ENCODE results near the gene KRT35. TPM values are rescaled to one million over a fixed set of nuclear protein-coding genes. Genes with fewer than 3 reads are reported as not detected.

Gene KRT35
- total and polyA plus RNA-seq, 2 experiments from 2014 or later: not detected

DNA sequence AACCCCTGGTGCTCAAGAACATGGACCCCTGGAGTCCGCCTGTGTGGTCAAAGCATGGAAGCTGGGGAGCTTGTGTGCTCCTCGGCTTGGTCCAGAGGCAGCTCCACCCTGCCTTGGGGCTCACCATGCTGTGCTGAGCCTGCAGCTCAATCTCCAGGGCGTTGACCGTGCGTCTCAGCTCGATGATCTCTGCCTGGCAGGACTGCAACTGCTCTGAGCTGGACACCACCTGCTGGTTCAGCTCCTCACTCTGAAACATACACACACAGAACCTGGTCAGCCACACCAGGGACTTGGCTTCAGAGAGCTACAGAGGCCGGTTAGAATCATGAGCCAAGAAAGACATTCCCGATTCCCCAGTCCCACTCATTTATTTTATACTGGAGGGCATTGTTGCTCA is 2.7 kb downstream of the KRT35 start:
- H3F3A ChIP-seq (ENCODE audit: insufficient read depth): no peaks in the 10 kb centered on the region
- H3K36me3 ChIP-seq (ENCODE audit: low read depth): no peaks in the 10 kb centered on the region
- no peak for TF ChIP-seq EZH2phosphoT487 (IDR thresholded peaks at IDR 0.05; ENCODE audit: insufficient read depth, low read depth)
- no peak for TF ChIP-seq EZH2 (IDR thresholded peaks at IDR 0.05; ENCODE audit: insufficient read depth, poor library complexity, severe bottlenecking)
- H3K27ac ChIP-seq: no peak overlapping the region
- no peaks in the 10 kb centered on the region for H3K79me2 ChIP-seq (ENCODE audit: insufficient read depth)
- in situ Hi-C loops (cut with MboI): no loop called here
- DNase-seq: no peak
- no peaks in the 10 kb centered on the region for H4K20me1 ChIP-seq (ENCODE audit: insufficient read depth)
- no peak overlapping the region for H3K4me2 ChIP-seq (ENCODE audit: unreplicated experiment)
- H2AFZ ChIP-seq: no peak overlapping the region
- H3K9me3 ChIP-seq (ENCODE audit: low read depth): no peaks in the 10 kb centered on the region
- no peaks in the 10 kb centered on the region for H3K9me2 ChIP-seq (ENCODE audit: insufficient read depth)
- H3K9ac ChIP-seq: no peak overlapping the region
- WGBS, 2 experiments (ENCODE audit: low coverage in 1 of 2, low lambda C conversion rate in 2 of 2, missing lambda C conversion rate in 2 of 2): 88 to 95% methylated on average over 8 of the region's 8 CpGs
- H3K4me3 ChIP-seq: no peak overlapping the region
- H3K4me1 ChIP-seq (ENCODE audit: insufficient read depth): no peaks in the 10 kb centered on the region
- H3K27me3 ChIP-seq (replicated peaks; ENCODE audit: insufficient read depth): no peaks in the 10 kb centered on the region

GRCh38 chr17:41476866-41477815 is 3.8 kb downstream of the KRT35 start:
- H3K4me3 ChIP-seq: no peak overlapping the region
- H3K79me2 ChIP-seq (ENCODE audit: insufficient read depth): no peaks in the 10 kb centered on the region
- WGBS, 2 experiments (ENCODE audit: low coverage in 1 of 2, low lambda C conversion rate in 2 of 2, missing lambda C conversion rate in 2 of 2): 81 to 83% methylated on average over 22 of the region's 22 CpGs

GRCh38 chr17:41475421-41475820 is 5.5 kb downstream of the KRT35 start:
- TF ChIP-seq EZH2phosphoT487 (IDR thresholded peaks at IDR 0.05; ENCODE audit: insufficient read depth, low read depth): no peak
- no peak for TF ChIP-seq EZH2 (IDR thresholded peaks at IDR 0.05; ENCODE audit: insufficient read depth, poor library complexity, severe bottlenecking)
- Histone ChIP-seq H3K27me3 (replicated peaks; ENCODE audit: insufficient read depth) (peaks cover 6% of the 10 kb centered on the region; the same call in 1 of the 2 replicates), H3F3A (ENCODE audit: insufficient read depth) (no peaks in the 10 kb centered on the region), H3K9ac (no peak overlapping the region), H3K9me2 (ENCODE audit: insufficient read depth) (no peaks in the 10 kb centered on the region), H3K4me3 (no peak overlapping the region), H3K4me1 (ENCODE audit: insufficient read depth) (no peaks in the 10 kb centered on the region), H4K20me1 (ENCODE audit: insufficient read depth) (no peaks in the 10 kb centered on the region), H3K36me3 (ENCODE audit: low read depth) (no peaks in the 10 kb centered on the region), H3K79me2 (ENCODE audit: insufficient read depth) (no peaks in the 10 kb centered on the region), H3K9me3 (ENCODE audit: low read depth) (peaks cover 2% of the 10 kb centered on the region), H3K27ac (no peak overlapping the region), H3K4me2 (ENCODE audit: unreplicated experiment) (no peak overlapping the region), H2AFZ (no peak overlapping the region)
- in situ Hi-C loops (cut with MboI): no loop called here
- no peak for DNase-seq
- WGBS, 2 experiments (ENCODE audit: low coverage in 1 of 2, low lambda C conversion rate in 2 of 2, missing lambda C conversion rate in 2 of 2): 72 to 87% methylated on average over 4 of the region's 4 CpGs

More at GRCh38 chr17:41476866-41477815, 3.8 kb downstream of the KRT35 start:
- H3K36me3 ChIP-seq (ENCODE audit: low read depth): no peaks in the 10 kb centered on the region
- no peaks in the 10 kb centered on the region for H3K9me3 ChIP-seq (ENCODE audit: low read depth)
- no peak overlapping the region for H3K27ac ChIP-seq
- TF ChIP-seq EZH2 (IDR thresholded peaks at IDR 0.05; ENCODE audit: insufficient read depth, poor library complexity, severe bottlenecking): no peak
- TF ChIP-seq EZH2phosphoT487 (IDR thresholded peaks at IDR 0.05; ENCODE audit: insufficient read depth, low read depth): no peak
- no peak overlapping the region for H2AFZ ChIP-seq
- H4K20me1 ChIP-seq (ENCODE audit: insufficient read depth): no peaks in the 10 kb centered on the region
- DNase-seq: no peak
- H3K27me3 ChIP-seq (replicated peaks; ENCODE audit: insufficient read depth): no peaks in the 10 kb centered on the region
- H3K4me2 ChIP-seq (ENCODE audit: unreplicated experiment): no peak overlapping the region
- in situ Hi-C loops (cut with MboI): no loop called here
- H3F3A ChIP-seq (ENCODE audit: insufficient read depth): no peaks in the 10 kb centered on the region
- no peaks in the 10 kb centered on the region for H3K4me1 ChIP-seq (ENCODE audit: insufficient read depth)
- no peak overlapping the region for H3K9ac ChIP-seq
- no peaks in the 10 kb centered on the region for H3K9me2 ChIP-seq (ENCODE audit: insufficient read depth)

- Histone ChIP-seq H3K4me2 (ENCODE audit: unreplicated experiment) (no peak overlapping the region), H3F3A (ENCODE audit: insufficient read depth) (no peaks in the 10 kb centered on the region), H3K9me3 (ENCODE audit: low read depth) (peaks cover 2% of the 10 kb centered on the region), H3K9me2 (ENCODE audit: insufficient read depth) (no peaks in the 10 kb centered on the region), H3K79me2 (ENCODE audit: insufficient read depth) (no peaks in the 10 kb centered on the region), H2AFZ (no peak overlapping the region), H3K4me1 (ENCODE audit: insufficient read depth) (no peaks in the 10 kb centered on the region), H3K4me3 (no peak overlapping the region), H3K27ac (no peak overlapping the region), H3K36me3 (ENCODE audit: low read depth) (no peaks in the 10 kb centered on the region), H4K20me1 (ENCODE audit: insufficient read depth) (no peaks in the 10 kb centered on the region), H3K27me3 (replicated peaks; ENCODE audit: insufficient read depth) (peaks cover 6% of the 10 kb centered on the region; the same call in 1 of the 2 replicates), H3K9ac (no peak overlapping the region)
- DNase-seq: peak; percentile 54
- in situ Hi-C loops (cut with MboI): no loop called here
- WGBS, 2 experiments (ENCODE audit: low coverage in 1 of 2, low lambda C conversion rate in 2 of 2, missing lambda C conversion rate in 2 of 2): 22 to 27% methylated on average over 8 of the region's 8 CpGs
- TF ChIP-seq EZH2phosphoT487 (IDR thresholded peaks at IDR 0.05; ENCODE audit: insufficient read depth, low read depth) (no peak), EZH2 (IDR thresholded peaks at IDR 0.05; ENCODE audit: insufficient read depth, poor library complexity, severe bottlenecking) (no peak)
Observed at GRCh38 chr17:41474863-41475262, 6.1 kb downstream of the KRT35 start.
